K562 (cell line): ENCODE measurements around the gene TAF8. TPM values are rescaled to one million over a fixed set of nuclear protein-coding genes. Genes with fewer than 3 reads are reported as not detected.
A peak's percentile ranks its signal among the peaks of the same experiment; 100 is the strongest.

ENCODE experiments used
- BRD9 ChIP-seq: fragments of 450-650 bp; IDR thresholded peaks from 2 replicates; pipeline ENCODE4 v1.6.1; 2018; ENCODE audit warnings: low read depth; ENCODE audit not compliant: partially characterized antibody
- COPS2 ChIP-seq: fragments of 450-650 bp; conservative IDR thresholded peaks from 2 replicates; pipeline ENCODE4 v1.6.1; 2016; ENCODE audit warnings: mild to moderate bottlenecking, moderate library complexity
- DLX4 ChIP-seq: fragments of 250-450 bp; sonication (Bioruptor Pico); IDR thresholded peaks from 2 replicates; pipeline ENCODE4 v1.6.1; 2021; ENCODE audit warnings: mild to moderate bottlenecking
- E2F1 ChIP-seq: sonication (generic); formaldehyde crosslinking; IDR thresholded peaks from 2 replicates; pipeline ENCODE4 v1.8.1; 2023; ENCODE audit warnings: mild to moderate bottlenecking, missing genetic modification reagents, moderate library complexity
- ETV6 ChIP-seq, 3 experiments: fragments of 150-350 bp in 1 of 3; sonication (generic) in 1 of 3; formaldehyde crosslinking in 1 of 3; IDR thresholded peaks; 2 replicates each; pipeline versions ENCODE4 v1.6.1 to v1.8.0; 2014 to 2022; ENCODE audit warnings: borderline replicate concordance in 2 of 3, low read depth in 2 of 3, antibody characterized with exemption in 1 of 3, low read length in 1 of 3, mild to moderate bottlenecking in 1 of 3, missing genetic modification reagents in 1 of 3
- HMG20B ChIP-seq: fragments of 250-450 bp; sonication (Bioruptor Pico); IDR thresholded peaks from 2 replicates; pipeline ENCODE4 v1.5.0; 2021; ENCODE audit warnings: mild to moderate bottlenecking
- HNRNPK ChIP-seq: fragments of 200-400 bp; formaldehyde crosslinking; IDR thresholded peaks from one replicate; pipeline ENCODE4 v1.6.1; 2018; ENCODE audit warnings: mild to moderate bottlenecking, low read depth, low read length; ENCODE audit not compliant: poor library complexity, severe bottlenecking
- KDM5B ChIP-seq: fragments of 200-600 bp; sonication (generic); IDR thresholded peaks from 2 replicates; pipeline ENCODE4 v1.6.1; 2012; ENCODE audit warnings: low read depth, mild to moderate bottlenecking, moderate library complexity, low read length, control low read depth, inconsistent platforms; ENCODE audit not compliant: insufficient replicate concordance
- MXI1 ChIP-seq: IDR thresholded peaks from 2 replicates; pipeline ENCODE4 v1.6.1; 2011; ENCODE audit warnings: low read depth, mild to moderate bottlenecking, improper control_type of control experiment, low read length
- NR2C2 ChIP-seq, 2 experiments: fragments of 200-800 bp in 1 of 2; sonication (Bioruptor generic) in 1 of 2; sonication (generic) in 1 of 2; formaldehyde crosslinking in 1 of 2; IDR thresholded peaks; 2 replicates each; pipeline versions ENCODE4 v1.6.1 to v1.8.0; 2016 to 2022; ENCODE audit warnings: mild to moderate bottlenecking in 1 of 2, missing compliant biosample characterization in 1 of 2, missing genetic modification characterization in 1 of 2, missing genetic modification reagents in 1 of 2
- NR4A1 ChIP-seq, 2 experiments: fragments of 250-450 bp in 1 of 2; fragments of 450-650 bp in 1 of 2; sonication (Bioruptor Pico) in 1 of 2; IDR thresholded peaks; 2 replicates each; pipeline versions ENCODE4 v1.4.0 to v1.6.1; 2016 to 2020; ENCODE audit warnings: mild to moderate bottlenecking in 2 of 2, missing compliant biosample characterization in 1 of 2, missing genetic modification characterization in 1 of 2, moderate library complexity in 1 of 2
- PHB ChIP-seq: fragments of 250-450 bp; sonication (Bioruptor Pico); IDR thresholded peaks from 2 replicates; pipeline ENCODE4 v1.5.0; 2021
- SIN3A ChIP-seq, 2 experiments: fragments of 150-350 bp in 1 of 2; IDR thresholded peaks; 2 replicates each; pipeline ENCODE4 v1.6.1; 2011 to 2016; ENCODE audit warnings: borderline replicate concordance in 2 of 2, low read depth in 2 of 2, low read length in 2 of 2, mild to moderate bottlenecking in 2 of 2, moderate library complexity in 2 of 2; ENCODE audit not compliant: control insufficient read depth in 1 of 2
- SMAD2 ChIP-seq: fragments of 150-350 bp; IDR thresholded peaks from 2 replicates; pipeline ENCODE4 v1.6.1; 2014; ENCODE audit warnings: low read depth, mild to moderate bottlenecking, low read length
- TEAD1 ChIP-seq, 2 experiments: fragments of 450-650 bp in 1 of 2; sonication (generic) in 1 of 2; formaldehyde crosslinking; IDR thresholded peaks; 2 replicates each; pipeline versions ENCODE4 v1.4.0 to v1.8.0; 2020 to 2022; ENCODE audit warnings: mild to moderate bottlenecking in 2 of 2, missing genetic modification reagents in 1 of 2
- ZNF408 ChIP-seq: fragments of 250-450 bp; sonication (Bioruptor Pico); IDR thresholded peaks from 2 replicates; pipeline ENCODE4 v1.4.0; 2020; ENCODE audit warnings: low read depth, mild to moderate bottlenecking, moderate library complexity
- polyA plus RNA-seq, 8 experiments: library from polyadenylated mRNA; depleted of rRNA in 4 of 8; stranded (reverse) in 5 of 8; unstranded in 3 of 8; fragments of >200 nt; fragmentation: Nextera tagmentation in 2 of 8; fragmentation: Illumina TruSeq in 1 of 8; extraction: Ambion mirVana in 2 of 8; extraction: Trizol in 1 of 8; gene quantifications; 2 replicates each; pipeline versions ENCODE4 v1.2.1 to v1.2.3, GENCODE V29; 2011 to 2014; ENCODE audit warnings: inconsistent platforms in 1 of 8, missing spikeins in 1 of 8
- total RNA-seq, 7 experiments: library from RNA; depleted of rRNA in 6 of 7; stranded (reverse); fragments of >200 nt in 6 of 7; fragmentation: Illumina TruSeq in 2 of 7; extraction: Trizol in 2 of 7; gene quantifications; 2 replicates each; pipeline versions ENCODE4 v1.2.1 to v1.2.3, GENCODE V29; 2011 to 2021; ENCODE audit warnings: low replicate concordance in 1 of 7
- TF ChIP-seq, protein P1 (sequence below): fragments of 250-450 bp; sonication (Bioruptor Pico); IDR thresholded peaks from 2 replicates; pipeline ENCODE4 v1.8.0; 2022; ENCODE audit warnings: inconsistent platforms
- TF ChIP-seq, protein P2 (sequence below): sonication (generic); formaldehyde crosslinking; IDR thresholded peaks from 2 replicates; pipeline ENCODE4 v1.8.1; 2023; ENCODE audit warnings: mild to moderate bottlenecking, missing genetic modification reagents

The TAF8 gene
- total and polyA plus RNA-seq, 9 of the 15 experiments (the other 6 are each of a cell fraction or from before 2014, with no cell fraction given), result 29.4 to 84.0 (median 52.6) TPM

DNA sequence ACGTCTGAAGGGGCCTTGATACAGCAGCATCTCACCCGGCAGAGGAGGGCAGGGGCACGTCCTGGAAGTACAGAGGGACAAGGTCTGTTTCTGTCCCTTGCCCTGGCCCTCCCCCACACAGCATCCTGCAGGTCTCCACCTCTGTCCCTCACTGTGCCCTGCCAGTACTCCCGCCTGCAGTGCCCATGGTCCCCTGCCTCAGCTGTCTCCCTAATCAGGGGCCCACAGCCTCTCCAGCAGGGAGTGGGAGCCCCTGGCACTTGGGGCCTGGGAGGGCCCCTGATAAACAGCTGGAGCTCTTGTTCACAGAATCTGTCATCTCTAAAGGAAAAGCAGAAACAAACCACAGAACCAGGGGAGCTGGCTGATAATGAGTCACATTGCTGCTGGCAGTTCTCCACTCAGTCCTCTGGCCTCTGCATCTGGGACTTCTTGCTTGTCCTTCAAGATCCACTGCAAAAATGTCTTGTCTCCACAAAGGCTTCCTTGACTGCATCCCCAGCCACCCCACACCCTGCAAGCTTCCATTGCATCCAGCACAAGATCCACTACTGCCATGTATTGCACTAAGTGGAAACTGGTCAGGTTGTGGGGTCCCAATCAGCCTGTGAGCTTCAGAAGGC is 33.2 kb upstream of the TAF8 start (continued):
- TF ChIP-seq E2F1 (CRISPR knock-in tag), result peak; percentile 53
- no peak for TF ChIP-seq ZNF408 (CRISPR knock-in tag)
- TF ChIP-seq NR2C2 (CRISPR knock-in tag; IDR thresholded peaks at IDR 0.05), result 0 out of 2 replicates have a peak, but pooled peaks have one; percentile 27
- TF ChIP-seq NR2C2 (tag; IDR thresholded peaks at IDR 0.05), result peak; percentile 47
- TF ChIP-seq, protein P1, sequence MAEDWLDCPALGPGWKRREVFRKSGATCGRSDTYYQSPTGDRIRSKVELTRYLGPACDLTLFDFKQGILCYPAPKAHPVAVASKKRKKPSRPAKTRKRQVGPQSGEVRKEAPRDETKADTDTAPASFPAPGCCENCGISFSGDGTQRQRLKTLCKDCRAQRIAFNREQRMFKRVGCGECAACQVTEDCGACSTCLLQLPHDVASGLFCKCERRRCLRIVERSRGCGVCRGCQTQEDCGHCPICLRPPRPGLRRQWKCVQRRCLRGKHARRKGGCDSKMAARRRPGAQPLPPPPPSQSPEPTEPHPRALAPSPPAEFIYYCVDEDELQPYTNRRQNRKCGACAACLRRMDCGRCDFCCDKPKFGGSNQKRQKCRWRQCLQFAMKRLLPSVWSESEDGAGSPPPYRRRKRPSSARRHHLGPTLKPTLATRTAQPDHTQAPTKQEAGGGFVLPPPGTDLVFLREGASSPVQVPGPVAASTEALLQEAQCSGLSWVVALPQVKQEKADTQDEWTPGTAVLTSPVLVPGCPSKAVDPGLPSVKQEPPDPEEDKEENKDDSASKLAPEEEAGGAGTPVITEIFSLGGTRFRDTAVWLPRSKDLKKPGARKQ (CRISPR knock-in tag), result no peak
- TF ChIP-seq NR4A1 (CRISPR knock-in tag; IDR thresholded peaks at IDR 0.05), result peak; percentile 85; the same call in 1 of the 2 replicates
- peak; percentile 91 for TF ChIP-seq NR4A1 (tag; IDR thresholded peaks at IDR 0.05)
- TF ChIP-seq PHB (CRISPR knock-in tag), result no peak
- no peak for TF ChIP-seq KDM5B
- no peak for TF ChIP-seq DLX4 (CRISPR knock-in tag)
- peak in 1 of 2 experiments; percentile 78; a peak in 2 of 4 replicates for TF ChIP-seq ETV6 (IDR thresholded peaks at IDR 0.05; ENCODE audit: borderline replicate concordance in 1 of 2, low read depth in 2 of 2, low read length in 1 of 2)
- TF ChIP-seq ETV6 (CRISPR knock-in tag; IDR thresholded peaks at IDR 0.05; ENCODE audit: borderline replicate concordance), result peak; percentile 67; the same call in 1 of the 2 replicates
- TF ChIP-seq TEAD1 (CRISPR knock-in tag; IDR thresholded peaks at IDR 0.05), result peak; percentile 90 to 91
- TF ChIP-seq HMG20B (CRISPR knock-in tag), result no peak
- no peak for TF ChIP-seq HNRNPK
- TF ChIP-seq SMAD2, result no peak
- TF ChIP-seq COPS2, result no peak
- TF ChIP-seq MXI1, result peak; percentile 44; the same call in 1 of the 2 replicates
- TF ChIP-seq BRD9, result peak; percentile 40
- peak in 1 of 2 experiments; percentile 87; a peak in 1 of 4 replicates for TF ChIP-seq SIN3A (IDR thresholded peaks at IDR 0.05; ENCODE audit: borderline replicate concordance in 2 of 2, control insufficient read depth in 1 of 2, low read depth in 2 of 2, low read length in 2 of 2)
- TF ChIP-seq, protein P2, sequence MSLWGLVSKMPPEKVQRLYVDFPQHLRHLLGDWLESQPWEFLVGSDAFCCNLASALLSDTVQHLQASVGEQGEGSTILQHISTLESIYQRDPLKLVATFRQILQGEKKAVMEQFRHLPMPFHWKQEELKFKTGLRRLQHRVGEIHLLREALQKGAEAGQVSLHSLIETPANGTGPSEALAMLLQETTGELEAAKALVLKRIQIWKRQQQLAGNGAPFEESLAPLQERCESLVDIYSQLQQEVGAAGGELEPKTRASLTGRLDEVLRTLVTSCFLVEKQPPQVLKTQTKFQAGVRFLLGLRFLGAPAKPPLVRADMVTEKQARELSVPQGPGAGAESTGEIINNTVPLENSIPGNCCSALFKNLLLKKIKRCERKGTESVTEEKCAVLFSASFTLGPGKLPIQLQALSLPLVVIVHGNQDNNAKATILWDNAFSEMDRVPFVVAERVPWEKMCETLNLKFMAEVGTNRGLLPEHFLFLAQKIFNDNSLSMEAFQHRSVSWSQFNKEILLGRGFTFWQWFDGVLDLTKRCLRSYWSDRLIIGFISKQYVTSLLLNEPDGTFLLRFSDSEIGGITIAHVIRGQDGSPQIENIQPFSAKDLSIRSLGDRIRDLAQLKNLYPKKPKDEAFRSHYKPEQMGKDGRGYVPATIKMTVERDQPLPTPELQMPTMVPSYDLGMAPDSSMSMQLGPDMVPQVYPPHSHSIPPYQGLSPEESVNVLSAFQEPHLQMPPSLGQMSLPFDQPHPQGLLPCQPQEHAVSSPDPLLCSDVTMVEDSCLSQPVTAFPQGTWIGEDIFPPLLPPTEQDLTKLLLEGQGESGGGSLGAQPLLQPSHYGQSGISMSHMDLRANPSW (CRISPR knock-in tag), result peak; percentile 55; the same call in 1 of the 2 replicates
